CD4-positive, alpha-beta T cell (primary cell): ENCODE data around the gene PLPPR3. TPM values are rescaled to one million over a fixed set of nuclear protein-coding genes. Genes with fewer than 3 reads are reported as not detected.

Source experiments
- ATAC-seq: fragments of 200-7000 bp; cut with Tn5 transposase; one replicate; pipeline ENCODE4 v1.10.0; 2022; ENCODE audit warnings: mild to moderate bottlenecking; ENCODE audit not compliant: poor library complexity
- CTCF ChIA-PET: fragments of 350-600 bp; sonication (Branson Sonifier 250); formaldehyde crosslinking; loops from one replicate; lab custom pipeline; 2021; ENCODE audit warnings: antibody characterized with exemption, inconsistent platforms; lab: Charles Lee
- POLR2A ChIA-PET: fragments of 350-600 bp; sonication (Branson Sonifier 250); formaldehyde crosslinking; loops from one replicate; lab custom pipeline; 2021; ENCODE audit warnings: antibody characterized with exemption, inconsistent platforms; lab: Charles Lee
- DNase-seq, 14 experiments: peaks; one replicate each; pipeline ENCODE4 v3.0.0-alpha.2; 2013 to 2020; ENCODE audit warnings: mixed read lengths in 2 of 14
- H3K27ac ChIP-seq, 2 donors: one replicate each; pipeline versions ENCODE4 v1.5.1 to v1.7.0; 2013; ENCODE audit warnings: low read length in 2 of 2, low read depth in 1 of 2, mild to moderate bottlenecking in 1 of 2
- H3K27me3 ChIP-seq, 2 experiments: 1 replicate in 1 of 2; 2 replicates in 1 of 2; pipeline versions ENCODE4 v1.6.1 to v1.7.0; 2013; ENCODE audit warnings: low read length in 2 of 2, control low read depth in 1 of 2, mild to moderate bottlenecking in 1 of 2, moderate library complexity in 1 of 2; ENCODE audit not compliant: insufficient read depth in 2 of 2, control insufficient read depth in 1 of 2
- H3K36me3 ChIP-seq: one replicate; pipeline ENCODE4 v1.6.1; 2013; ENCODE audit warnings: low read length, control low read depth; ENCODE audit not compliant: insufficient read depth
- H3K4me1 ChIP-seq: one replicate; pipeline ENCODE4 v1.6.1; 2013; ENCODE audit warnings: low read length, control low read depth; ENCODE audit not compliant: insufficient read depth
- H3K4me3 ChIP-seq: one replicate; pipeline ENCODE4 v1.5.1; 2013; ENCODE audit warnings: mild to moderate bottlenecking, low read length, moderate library complexity
- H3K9me3 ChIP-seq, 2 experiments: 1 replicate in 1 of 2; 2 replicates in 1 of 2; pipeline versions ENCODE4 v1.6.1 to v1.7.0; 2013; ENCODE audit warnings: low read length in 2 of 2, mild to moderate bottlenecking in 2 of 2, control low read depth in 1 of 2, moderate library complexity in 1 of 2; ENCODE audit not compliant: control insufficient read depth in 1 of 2, insufficient read depth in 1 of 2
- H3K27ac Mint-ChIP-seq: one replicate; pipeline ENCODE4 v1.8.0; 2020; ENCODE audit warnings: mixed read lengths
- H3K27me3 Mint-ChIP-seq: one replicate; pipeline ENCODE4 v1.8.0; 2021; ENCODE audit warnings: mixed read lengths
- H3K36me3 Mint-ChIP-seq: one replicate; pipeline ENCODE4 v1.8.0; 2021; ENCODE audit warnings: low read depth, mixed read lengths
- H3K4me1 Mint-ChIP-seq: one replicate; pipeline ENCODE4 v1.8.0; 2021; ENCODE audit warnings: low read depth, mixed read lengths
- H3K4me3 Mint-ChIP-seq: one replicate; pipeline ENCODE4 v1.8.0; 2020; ENCODE audit warnings: mild to moderate bottlenecking, mixed read lengths
- H3K9me3 Mint-ChIP-seq: one replicate; pipeline ENCODE4 v1.8.0; 2020; ENCODE audit warnings: mixed read lengths
- intact Hi-C, 2 experiments: fragments of 100-400 bp; cut with DNase I in 1 of 2; cut with micrococcal nuclease in 1 of 2; formaldehyde crosslinking; loops; one replicate each; pipeline versions ENCODE4 v1.15.1 to v1.9.0; 2023 to 2025; cut with DNase I, micrococcal nuclease
- total RNA-seq, 174 experiments: library from RNA in 2 of 174; stranded (reverse) in 2 of 174; gene quantifications; one replicate each; pipeline ENCODE4 v1.2.3 and lab custom pipeline; 2021 to 2026
- TF ChIP-seq, protein P1 (sequence below): fragments of 200-600 bp; IDR thresholded peaks from one replicate; pipeline ENCODE4 v1.8.0; 2022; ENCODE audit warnings: antibody characterized with exemption, mild to moderate bottlenecking

Gene PLPPR3
- total RNA-seq, 2 experiments from 2014 or later = not detected

DNA sequence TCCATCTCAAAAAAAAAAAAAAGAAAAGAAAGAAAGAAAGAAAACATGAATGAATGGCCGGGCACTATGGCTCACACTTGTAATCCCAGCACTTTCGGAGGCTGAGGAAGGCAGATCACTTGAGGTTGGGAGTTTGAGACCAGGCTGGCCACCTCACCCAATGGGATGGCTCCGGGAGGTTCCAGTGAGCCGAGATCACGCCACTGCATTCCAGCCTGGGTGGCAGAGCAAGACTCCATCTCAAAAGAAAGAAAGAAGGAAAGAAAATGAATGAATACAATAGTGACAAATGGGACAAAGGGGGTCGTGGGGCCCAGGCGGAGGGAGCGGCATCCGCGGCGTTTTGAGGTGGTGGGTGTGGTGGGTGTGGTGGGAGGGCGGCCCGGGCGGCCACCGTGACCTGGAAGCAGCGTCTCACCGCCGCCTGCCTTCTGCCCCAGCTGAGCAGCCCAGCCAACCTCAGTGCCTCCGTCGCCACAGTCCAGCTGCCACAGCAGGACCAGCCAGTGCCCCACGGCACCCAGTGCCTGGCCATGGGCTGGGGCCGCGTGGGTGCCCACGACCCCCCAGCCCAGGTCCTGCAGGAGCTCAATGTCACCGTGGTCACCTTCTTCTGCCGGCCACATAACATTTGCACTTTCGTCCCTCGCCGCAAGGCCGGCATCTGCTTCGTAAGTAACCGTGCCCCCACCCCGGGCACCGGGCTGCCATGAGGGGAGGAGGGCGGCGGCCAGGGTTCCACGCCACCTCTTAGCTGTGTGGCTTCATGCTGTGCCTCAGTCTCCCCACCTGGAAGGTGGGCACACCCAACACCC is 24.2 kb upstream of the PLPPR3 start:
- H3K27me3 Mint-ChIP-seq = peaks cover 70% of the 10 kb centered on the region
- intact Hi-C loops = no loop called here
- DNase-seq (no peak), ATAC-seq (no peak)
- H3K27ac Mint-ChIP-seq = no peak overlapping the region
- Histone ChIP-seq H3K4me3 (no peak overlapping the region), H3K27ac (no peak overlapping the region), H3K36me3 (no peaks in the 10 kb centered on the region), H3K4me1 (peaks cover 14% of the 10 kb centered on the region), H3K9me3 (peaks cover 0 to 4% of the 10 kb centered on the region in 2 experiments), H3K27me3 (peaks cover 43 to 52% of the 10 kb centered on the region in 2 experiments)
- TF ChIP-seq, protein P1, sequence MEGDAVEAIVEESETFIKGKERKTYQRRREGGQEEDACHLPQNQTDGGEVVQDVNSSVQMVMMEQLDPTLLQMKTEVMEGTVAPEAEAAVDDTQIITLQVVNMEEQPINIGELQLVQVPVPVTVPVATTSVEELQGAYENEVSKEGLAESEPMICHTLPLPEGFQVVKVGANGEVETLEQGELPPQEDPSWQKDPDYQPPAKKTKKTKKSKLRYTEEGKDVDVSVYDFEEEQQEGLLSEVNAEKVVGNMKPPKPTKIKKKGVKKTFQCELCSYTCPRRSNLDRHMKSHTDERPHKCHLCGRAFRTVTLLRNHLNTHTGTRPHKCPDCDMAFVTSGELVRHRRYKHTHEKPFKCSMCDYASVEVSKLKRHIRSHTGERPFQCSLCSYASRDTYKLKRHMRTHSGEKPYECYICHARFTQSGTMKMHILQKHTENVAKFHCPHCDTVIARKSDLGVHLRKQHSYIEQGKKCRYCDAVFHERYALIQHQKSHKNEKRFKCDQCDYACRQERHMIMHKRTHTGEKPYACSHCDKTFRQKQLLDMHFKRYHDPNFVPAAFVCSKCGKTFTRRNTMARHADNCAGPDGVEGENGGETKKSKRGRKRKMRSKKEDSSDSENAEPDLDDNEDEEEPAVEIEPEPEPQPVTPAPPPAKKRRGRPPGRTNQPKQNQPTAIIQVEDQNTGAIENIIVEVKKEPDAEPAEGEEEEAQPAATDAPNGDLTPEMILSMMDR = no peak
- H3K4me3 Mint-ChIP-seq = no peak overlapping the region
- no peaks in the 10 kb centered on the region for H3K36me3 Mint-ChIP-seq
- H3K9me3 Mint-ChIP-seq = no peaks in the 10 kb centered on the region
- ChIA-PET CTCF (no interaction called here), POLR2A (no interaction called here)
- H3K4me1 Mint-ChIP-seq = no peaks in the 10 kb centered on the region

DNA sequence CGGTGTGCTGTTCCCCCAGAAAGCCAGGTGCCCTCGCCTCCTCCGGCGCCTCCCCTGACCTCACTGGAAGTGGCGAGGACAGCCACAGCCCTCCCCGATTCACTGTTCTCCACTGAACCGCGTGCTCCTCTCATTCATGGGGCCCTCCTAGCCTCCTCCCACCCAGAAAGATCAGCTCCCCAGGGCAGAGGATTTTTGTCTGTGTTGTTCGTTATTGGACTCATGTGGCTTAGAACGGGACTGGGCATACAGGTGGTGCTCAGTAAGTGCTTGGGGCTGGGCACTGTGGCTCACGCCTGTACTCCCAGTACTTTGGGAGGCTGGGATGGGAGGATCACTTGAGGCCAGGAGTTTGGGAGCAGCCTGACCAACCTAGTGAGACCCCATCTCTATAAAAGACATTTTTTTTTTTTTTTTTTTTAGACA is 22.8 kb upstream of the PLPPR3 start:
- Histone ChIP-seq H3K9me3 (peaks cover 0 to 4% of the 10 kb centered on the region in 2 experiments), H3K27ac (no peak overlapping the region), H3K4me3 (no peak overlapping the region), H3K36me3 (no peaks in the 10 kb centered on the region), H3K27me3 (peaks cover 40% of the 10 kb centered on the region in 2 experiments), H3K4me1 (peaks cover 14% of the 10 kb centered on the region)
- ChIA-PET CTCF (no interaction called here), POLR2A (no interaction called here)
- peak; percentile 32 for ATAC-seq
- peaks cover 62% of the 10 kb centered on the region for H3K27me3 Mint-ChIP-seq
- no peak overlapping the region for H3K27ac Mint-ChIP-seq
- peak in 1 of 14 experiments; percentile 29 for DNase-seq
- TF ChIP-seq, protein P1 = no peak
- no peaks in the 10 kb centered on the region for H3K36me3 Mint-ChIP-seq
- H3K4me1 Mint-ChIP-seq = no peaks in the 10 kb centered on the region
- H3K4me3 Mint-ChIP-seq = peak overlapping the region; percentile 27
- no peaks in the 10 kb centered on the region for H3K9me3 Mint-ChIP-seq
- intact Hi-C loops = no loop called here

DNA sequence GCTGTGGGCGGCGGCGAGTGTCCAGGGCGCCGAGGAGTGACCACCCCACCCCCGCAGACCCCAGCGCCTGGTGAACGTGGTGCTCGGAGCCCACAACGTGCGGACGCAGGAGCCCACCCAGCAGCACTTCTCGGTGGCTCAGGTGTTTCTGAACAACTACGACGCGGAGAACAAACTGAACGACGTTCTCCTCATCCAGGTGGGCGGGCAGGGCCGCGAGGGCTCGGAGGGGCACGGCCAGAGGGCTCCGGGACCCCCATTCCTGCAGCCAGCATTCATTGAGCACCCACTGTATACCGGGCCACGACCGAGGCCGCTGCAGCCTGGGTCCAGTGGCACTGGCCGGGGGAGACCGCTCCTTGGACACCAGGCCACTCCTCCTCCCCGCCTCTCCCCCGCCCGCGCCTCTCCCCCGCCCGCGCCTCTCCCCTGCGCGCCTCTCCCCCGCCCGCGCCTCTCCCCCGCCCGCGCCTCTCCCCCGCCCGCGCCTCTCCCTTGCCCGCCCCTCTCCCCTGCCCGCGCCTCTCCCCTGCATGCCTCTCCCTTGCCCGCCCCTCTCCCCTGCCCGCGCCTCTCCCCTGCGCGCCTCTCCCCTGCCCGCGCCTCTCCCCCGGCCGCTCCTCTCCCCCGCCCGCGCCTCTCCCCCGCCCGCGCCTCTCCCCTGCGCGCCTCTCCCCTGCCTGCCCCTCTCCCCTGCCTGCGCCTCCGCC is 22.2 kb upstream of the PLPPR3 start:
- H3K4me1 Mint-ChIP-seq = no peaks in the 10 kb centered on the region
- TF ChIP-seq, protein P1 = no peak
- H3K27ac Mint-ChIP-seq = no peak overlapping the region
- intact Hi-C loops = no loop called here
- ChIA-PET CTCF (no interaction called here), POLR2A (no interaction called here)
- DNase-seq (peak in 2 of 14 experiments; percentile 5 to 29), ATAC-seq (no peak)
- Histone ChIP-seq H3K9me3 (peaks cover 0 to 4% of the 10 kb centered on the region in 2 experiments), H3K4me1 (peaks cover 14% of the 10 kb centered on the region), H3K4me3 (no peak overlapping the region), H3K36me3 (no peaks in the 10 kb centered on the region), H3K27ac (no peak overlapping the region), H3K27me3 (peaks cover 35 to 40% of the 10 kb centered on the region in 2 experiments)
- no peaks in the 10 kb centered on the region for H3K9me3 Mint-ChIP-seq
- no peaks in the 10 kb centered on the region for H3K36me3 Mint-ChIP-seq
- peaks cover 56% of the 10 kb centered on the region for H3K27me3 Mint-ChIP-seq
- H3K4me3 Mint-ChIP-seq = no peak overlapping the region
